ENCODE data around the gene NOVA1.

The NOVA1 gene

GRCh38 chr14:26429205-26429604 is 168.6 kb downstream of the NOVA1 start:
- no peak for DNase-seq

- DNase-seq = no peak
Observed at GRCh38 chr14:26427097-26427496, 170.7 kb downstream of the NOVA1 start.

GRCh38 chr14:26424537-26424936 is 173.3 kb downstream of the NOVA1 start:
- no peak for DNase-seq

- DNase-seq = no peak
Observed at GRCh38 chr14:26415618-26416123, 182.2 kb downstream of the NOVA1 start.

GRCh38 chr14:26414926-26415325 is 182.9 kb downstream of the NOVA1 start:
- no peak for DNase-seq

GRCh38 chr14:26414103-26414502 is 183.7 kb downstream of the NOVA1 start:
- DNase-seq = no peak

- DNase-seq = no peak
Observed at GRCh38 chr14:26412421-26412820, 185.4 kb downstream of the NOVA1 start.

GRCh38 chr14:26410189-26410685 is 187.6 kb downstream of the NOVA1 start:
- DNase-seq = no peak

- DNase-seq = no peak
Observed at GRCh38 chr14:26404927-26405326, 192.9 kb downstream of the NOVA1 start.

GRCh38 chr14:26403760-26404159 is 194.1 kb downstream of the NOVA1 start:
- DNase-seq = no peak

GRCh38 chr14:26402126-26402525 is 195.7 kb downstream of the NOVA1 start:
- no peak for DNase-seq

GRCh38 chr14:26401179-26401968 is 196.5 kb downstream of the NOVA1 start:
- DNase-seq = no peak

- no peak for DNase-seq
Observed at GRCh38 chr14:26400373-26400772, 197.5 kb downstream of the NOVA1 start.

GRCh38 chr14:26398616-26399015 is 199.2 kb downstream of the NOVA1 start:
- no peak for DNase-seq

All from NCI-H1436 treated with DMSO at 0.1 percent for 48 hours (cell line).